CD8-positive, alpha-beta memory T cell (primary cell): ENCODE data around the gene DGCR8. TPM values are rescaled to one million over a fixed set of nuclear protein-coding genes. Genes with fewer than 3 reads are reported as not detected.
A peak's percentile ranks its signal among the peaks of the same experiment; 100 is the strongest.

ENCODE experiments used
- CTCF ChIA-PET: fragments of 350-600 bp; sonication (Branson Sonifier 250); formaldehyde crosslinking; loops from one replicate; lab custom pipeline; 2021; ENCODE audit warnings: antibody characterized with exemption; lab: Charles Lee
- POLR2A ChIA-PET: fragments of 350-600 bp; sonication (Branson Sonifier 250); formaldehyde crosslinking; loops from one replicate; lab custom pipeline; 2021; ENCODE audit warnings: antibody characterized with exemption; lab: Charles Lee
- DNase-seq, 5 donors: peaks; one replicate each; pipeline versions ENCODE4 v3.0.0 to v3.0.0-alpha.2; 2020 to 2022; ENCODE audit warnings: mixed read lengths in 1 of 5
- H3K27ac ChIP-seq: one replicate; pipeline ENCODE4 v1.7.0; 2013; ENCODE audit warnings: low read depth, mild to moderate bottlenecking, low read length, moderate library complexity
- H3K27me3 ChIP-seq: 2 replicates; pipeline ENCODE4 v1.7.0; 2013; ENCODE audit warnings: low read length, mild to moderate bottlenecking; ENCODE audit not compliant: insufficient read depth, poor library complexity, severe bottlenecking
- H3K36me3 ChIP-seq: 2 replicates; pipeline ENCODE4 v1.7.0; 2013; ENCODE audit warnings: mild to moderate bottlenecking, low read length, moderate library complexity; ENCODE audit not compliant: insufficient read depth
- H3K4me1 ChIP-seq: 2 replicates; pipeline ENCODE4 v1.7.0; 2013; ENCODE audit warnings: mild to moderate bottlenecking, low read length, moderate library complexity; ENCODE audit not compliant: insufficient read depth
- H3K4me3 ChIP-seq: 2 replicates; pipeline ENCODE4 v1.7.0; 2013; ENCODE audit warnings: mild to moderate bottlenecking, low read length
- H3K9me3 ChIP-seq: 2 replicates; pipeline ENCODE4 v1.7.0; 2013; ENCODE audit warnings: mild to moderate bottlenecking, low read length
- H3K27ac Mint-ChIP-seq, 8 donors: one replicate each; pipeline ENCODE4 v1.8.0; 2020 to 2021; ENCODE audit warnings: mixed read lengths in 8 of 8, mild to moderate bottlenecking in 6 of 8, inconsistent platforms in 3 of 8, moderate library complexity in 3 of 8
- H3K27me3 Mint-ChIP-seq, 2 donors: one replicate each; pipeline ENCODE4 v1.8.0; 2020 to 2021; ENCODE audit warnings: mixed read lengths in 2 of 2, mild to moderate bottlenecking in 1 of 2, moderate library complexity in 1 of 2
- H3K36me3 Mint-ChIP-seq, 3 donors: one replicate each; pipeline ENCODE4 v1.8.0; 2020 to 2021; ENCODE audit warnings: mixed read lengths in 3 of 3, inconsistent platforms in 1 of 3, mild to moderate bottlenecking in 1 of 3
- H3K4me1 Mint-ChIP-seq, 3 donors: one replicate each; pipeline ENCODE4 v1.8.0; 2020 to 2021; ENCODE audit warnings: mixed read lengths in 3 of 3, inconsistent platforms in 1 of 3, mild to moderate bottlenecking in 1 of 3
- H3K4me3 Mint-ChIP-seq, 7 donors: one replicate each; pipeline ENCODE4 v1.8.0; 2020 to 2021; ENCODE audit warnings: mixed read lengths in 7 of 7, mild to moderate bottlenecking in 6 of 7, moderate library complexity in 4 of 7, inconsistent platforms in 2 of 7
- H3K9me3 Mint-ChIP-seq, 5 donors: one replicate each; pipeline ENCODE4 v1.8.0; 2020 to 2022; ENCODE audit warnings: mixed read lengths in 5 of 5, mild to moderate bottlenecking in 3 of 5, moderate library complexity in 2 of 5, inconsistent platforms in 1 of 5
- polyA plus RNA-seq: library from polyadenylated mRNA; unstranded; fragments of 300-500 nt; fragmentation: Illumina TruSeq; gene quantifications from one replicate; pipeline ENCODE4 v1.2.3, GENCODE V29; 2021
- total RNA-seq, 2 experiments: library from RNA; stranded (reverse); gene quantifications; one replicate each; pipeline ENCODE4 v1.2.3, GENCODE V29; 2021

Gene DGCR8
- total and polyA plus RNA-seq, 3 experiments from 2014 or later: 10.6 to 73.8 (median 68.6) TPM

- no peak for DNase-seq
- H3K27ac ChIP-seq: peak overlapping the region; percentile 22
- H3K9me3 ChIP-seq: no peaks in the 10 kb centered on the region
- H3K4me1 ChIP-seq: peaks cover 58% of the 10 kb centered on the region
- Mint-ChIP-seq H3K9me3 (no peaks in the 10 kb centered on the region), H3K27me3 (peaks cover 0 to 4% of the 10 kb centered on the region in 2 donors), H3K4me3 (peak overlapping the region; percentile 55 to 89 (median 77)), H3K27ac (peak overlapping the region; percentile 74 to 99 (median 89)), H3K4me1 (peaks cover 67 to 90% (median 84%) of the 10 kb centered on the region in 3 donors), H3K36me3 (peaks cover 22 to 94% (median 40%) of the 10 kb centered on the region in 3 donors)
- no peaks in the 10 kb centered on the region for H3K27me3 ChIP-seq
- no peak overlapping the region for H3K4me3 ChIP-seq
- CTCF ChIA-PET: interaction anchor here (1.3 to 2.1 kb wide), 2 partner anchors 9 to 12 kb away, joined by 3 to 9 read pairs; no protein-coding TSS in a partner anchor
- peaks cover 95% of the 10 kb centered on the region for H3K36me3 ChIP-seq
- POLR2A ChIA-PET: interaction anchor here (0.6 to 1.5 kb wide), 3 partner anchors 11 to 810 kb away, joined by 3 to 5 read pairs (median 4); partner anchors contain the start of gene TXNRD2
These were observed 10.7 kb downstream of the DGCR8 start for GRCh38 chr22:20090730-20091240.

- H3K4me1 Mint-ChIP-seq: peaks cover 58 to 80% (median 80%) of the 10 kb centered on the region in 3 donors
- H3K4me3 Mint-ChIP-seq: peak overlapping the region; percentile 55 to 89 (median 77)
- Histone ChIP-seq H3K9me3 (no peaks in the 10 kb centered on the region), H3K4me1 (peaks cover 49% of the 10 kb centered on the region), H3K4me3 (no peak overlapping the region), H3K36me3 (peaks cover 95% of the 10 kb centered on the region), H3K27ac (no peak overlapping the region), H3K27me3 (no peaks in the 10 kb centered on the region)
- peak in 2 of 5 donors; percentile 48 to 52 for DNase-seq
- ChIA-PET POLR2A (interaction anchor here (1.1 to 1.5 kb wide), 3 partner anchors 9 to 150 kb away, joined by 3 to 5 read pairs (median 3); partner anchors contain the start of gene TXNRD2), CTCF (interaction anchor here (1.1 to 2.1 kb wide), 4 partner anchors 10 to 37 kb away, joined by 3 to 9 read pairs (median 4); no protein-coding TSS in a partner anchor)
- peak overlapping the region; percentile 82 to 99 (median 91) for H3K27ac Mint-ChIP-seq
- no peaks in the 10 kb centered on the region for H3K9me3 Mint-ChIP-seq
- H3K36me3 Mint-ChIP-seq: peaks cover 28 to 92% (median 40%) of the 10 kb centered on the region in 3 donors
- H3K27me3 Mint-ChIP-seq: peaks cover 0 to 4% of the 10 kb centered on the region in 2 donors
These were observed 11.8 kb downstream of the DGCR8 start for GRCh38 chr22:20091690-20092476.

GRCh38 chr22:20092477-20092854 is 12.4 kb downstream of the DGCR8 start:
- H3K27me3 Mint-ChIP-seq: peaks cover 0 to 4% of the 10 kb centered on the region in 2 donors
- H3K4me3 ChIP-seq: no peak overlapping the region
- peaks cover 43% of the 10 kb centered on the region for H3K4me1 ChIP-seq
- ChIA-PET CTCF (interaction anchor here (1.1 to 2.1 kb wide), 3 partner anchors 10 to 37 kb away, joined by 3 to 9 read pairs (median 4); no protein-coding TSS in a partner anchor), POLR2A (no interaction called here)
- H3K36me3 ChIP-seq: peaks cover 95% of the 10 kb centered on the region
- peak overlapping the region; percentile 66 to 99 (median 91) for H3K27ac Mint-ChIP-seq
- H3K27me3 ChIP-seq: no peaks in the 10 kb centered on the region
- DNase-seq: no peak
- peaks cover 57 to 80% (median 78%) of the 10 kb centered on the region in 3 donors for H3K4me1 Mint-ChIP-seq
- H3K36me3 Mint-ChIP-seq: peaks cover 33 to 92% (median 38%) of the 10 kb centered on the region in 3 donors
- no peaks in the 10 kb centered on the region for H3K9me3 ChIP-seq
- H3K4me3 Mint-ChIP-seq: peak overlapping the region; percentile 27 to 89 (median 76)
- peaks cover 0 to 2% (median 0%) of the 10 kb centered on the region in 5 donors for H3K9me3 Mint-ChIP-seq
- no peak overlapping the region for H3K27ac ChIP-seq

- H3K9me3 ChIP-seq: no peaks in the 10 kb centered on the region
- H3K27me3 ChIP-seq: no peaks in the 10 kb centered on the region
- H3K4me3 ChIP-seq: no peak overlapping the region
- Mint-ChIP-seq H3K27me3 (peaks cover 0 to 2% of the 10 kb centered on the region in 2 donors), H3K4me3 (peak overlapping the region in 3 of 7 donors; percentile 28 to 76 (median 28)), H3K36me3 (peaks cover 28 to 89% (median 37%) of the 10 kb centered on the region in 3 donors), H3K27ac (peak overlapping the region in 5 of 8 donors; percentile 50 to 96 (median 90)), H3K4me1 (peaks cover 55 to 81% (median 74%) of the 10 kb centered on the region in 3 donors), H3K9me3 (peaks cover 0 to 2% (median 0%) of the 10 kb centered on the region in 5 donors)
- no peak overlapping the region for H3K27ac ChIP-seq
- POLR2A ChIA-PET: no interaction called here
- peaks cover 37% of the 10 kb centered on the region for H3K4me1 ChIP-seq
- CTCF ChIA-PET: interaction anchor here (1.1 kb wide), 1 partner anchor 36 kb away, joined by 3 read pairs; no protein-coding TSS in a partner anchor
- H3K36me3 ChIP-seq: peaks cover 88% of the 10 kb centered on the region
- no peak for DNase-seq
These were observed 13.6 kb downstream of the DGCR8 start for GRCh38 chr22:20093418-20094196.

- Histone ChIP-seq H3K27ac (no peak overlapping the region), H3K9me3 (no peaks in the 10 kb centered on the region), H3K36me3 (peaks cover 83% of the 10 kb centered on the region), H3K4me3 (no peak overlapping the region), H3K4me1 (peaks cover 40% of the 10 kb centered on the region), H3K27me3 (no peaks in the 10 kb centered on the region)
- DNase-seq: no peak
- CTCF ChIA-PET: no interaction called here
- peaks cover 0 to 2% of the 10 kb centered on the region in 2 donors for H3K27me3 Mint-ChIP-seq
- H3K4me3 Mint-ChIP-seq: peak overlapping the region in 1 of 7 donors; percentile 28
- H3K27ac Mint-ChIP-seq: peak overlapping the region in 4 of 8 donors; percentile 13 to 96 (median 62)
- POLR2A ChIA-PET: no interaction called here
- peaks cover 0 to 2% (median 0%) of the 10 kb centered on the region in 5 donors for H3K9me3 Mint-ChIP-seq
- H3K4me1 Mint-ChIP-seq: peaks cover 54 to 81% (median 74%) of the 10 kb centered on the region in 3 donors
- peaks cover 28 to 88% (median 34%) of the 10 kb centered on the region in 3 donors for H3K36me3 Mint-ChIP-seq
These were observed 14.3 kb downstream of the DGCR8 start for GRCh38 chr22:20094197-20094807.

GRCh38 chr22:20095521-20095920 is 15.5 kb downstream of the DGCR8 start:
- peaks cover 0 to 2% (median 0%) of the 10 kb centered on the region in 5 donors for H3K9me3 Mint-ChIP-seq
- Histone ChIP-seq H3K27ac (no peak overlapping the region), H3K4me3 (no peak overlapping the region), H3K36me3 (peaks cover 71% of the 10 kb centered on the region), H3K9me3 (no peaks in the 10 kb centered on the region), H3K27me3 (no peaks in the 10 kb centered on the region), H3K4me1 (peaks cover 42% of the 10 kb centered on the region)
- DNase-seq: no peak
- POLR2A ChIA-PET: no interaction called here
- peaks cover 54 to 82% (median 74%) of the 10 kb centered on the region in 3 donors for H3K4me1 Mint-ChIP-seq
- no peaks in the 10 kb centered on the region for H3K27me3 Mint-ChIP-seq
- CTCF ChIA-PET: interaction anchor here (1.7 kb wide), 1 partner anchor 15 kb away, joined by 5 read pairs; no protein-coding TSS in a partner anchor
- no peak overlapping the region for H3K4me3 Mint-ChIP-seq
- H3K27ac Mint-ChIP-seq: peak overlapping the region in 3 of 8 donors; percentile 43 to 96 (median 81)
- H3K36me3 Mint-ChIP-seq: peaks cover 19 to 80% (median 30%) of the 10 kb centered on the region in 3 donors
